Chondrocyte (in vitro differentiated cells): Measurements from ENCODE around the gene CDH12. TPM values are rescaled to one million over a fixed set of nuclear protein-coding genes. Genes with fewer than 3 reads are reported as not detected.

Experiments used
- DNase-seq: peaks from one replicate; pipeline ENCODE4 v3.0.0; 2021; ENCODE audit warnings: mixed read lengths, low spot score
- H3K27ac Mint-ChIP-seq: one replicate; pipeline ENCODE4 v1.8.0; 2021; ENCODE audit warnings: mild to moderate bottlenecking, moderate library complexity, mixed read lengths; ENCODE audit not compliant: unreplicated experiment
- H3K27me3 Mint-ChIP-seq: 2 replicates; pipeline ENCODE4 v1.8.0; 2021; ENCODE audit warnings: low read depth, mixed read lengths
- H3K36me3 Mint-ChIP-seq: 2 replicates; pipeline ENCODE4 v1.8.0; 2021; ENCODE audit warnings: low read depth, mixed read lengths
- H3K4me1 Mint-ChIP-seq: 2 replicates; pipeline ENCODE4 v1.8.0; 2021; ENCODE audit warnings: low read depth, mild to moderate bottlenecking, mixed read lengths
- H3K4me3 Mint-ChIP-seq: one replicate; pipeline ENCODE4 v1.8.0; 2021; ENCODE audit warnings: mild to moderate bottlenecking, moderate library complexity, mixed read lengths; ENCODE audit not compliant: unreplicated experiment
- H3K9me3 Mint-ChIP-seq: 2 replicates; pipeline ENCODE4 v1.8.0; 2021; ENCODE audit warnings: low read depth, mixed read lengths
- total RNA-seq: library from RNA; stranded (reverse); gene quantifications from 3 replicates; pipeline ENCODE4 v1.2.1, GENCODE V29; 2021
- TF ChIP-seq, protein P1 (sequence below): fragments of 200-600 bp; sonication (generic); IDR thresholded peaks from 2 replicates; pipeline ENCODE4 v1.5.0; 2021; ENCODE audit warnings: antibody characterized with exemption, mild to moderate bottlenecking, moderate library complexity

Gene CDH12
- total RNA-seq, 1 donor from 2014 or later: not detected

DNA sequence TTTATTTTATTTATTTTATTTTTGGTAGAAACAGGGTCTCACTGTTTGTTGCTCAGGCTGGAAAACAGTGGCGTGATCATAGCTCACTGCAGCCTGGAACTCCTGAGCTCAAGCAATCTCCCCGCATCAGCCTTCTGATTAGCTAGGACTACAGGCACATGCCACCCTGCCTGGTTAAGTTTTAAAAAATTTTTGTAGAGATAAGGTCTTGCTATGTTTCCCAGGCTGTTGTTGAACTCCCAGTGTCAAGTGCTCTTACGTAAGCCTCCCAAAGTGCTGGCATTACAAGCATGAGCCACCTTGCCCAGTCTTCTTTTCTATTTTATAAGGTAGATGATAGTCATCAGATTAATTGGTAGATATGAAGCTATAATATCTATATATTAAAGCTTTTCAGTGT is 382.7 kb downstream of the CDH12 start:
- Mint-ChIP-seq H3K27ac (no peak overlapping the region), H3K4me1 (no peaks in the 10 kb centered on the region), H3K4me3 (no peak overlapping the region), H3K36me3 (no peaks in the 10 kb centered on the region), H3K9me3 (no peaks in the 10 kb centered on the region), H3K27me3 (peaks cover 1% of the 10 kb centered on the region)
- TF ChIP-seq, protein P1, sequence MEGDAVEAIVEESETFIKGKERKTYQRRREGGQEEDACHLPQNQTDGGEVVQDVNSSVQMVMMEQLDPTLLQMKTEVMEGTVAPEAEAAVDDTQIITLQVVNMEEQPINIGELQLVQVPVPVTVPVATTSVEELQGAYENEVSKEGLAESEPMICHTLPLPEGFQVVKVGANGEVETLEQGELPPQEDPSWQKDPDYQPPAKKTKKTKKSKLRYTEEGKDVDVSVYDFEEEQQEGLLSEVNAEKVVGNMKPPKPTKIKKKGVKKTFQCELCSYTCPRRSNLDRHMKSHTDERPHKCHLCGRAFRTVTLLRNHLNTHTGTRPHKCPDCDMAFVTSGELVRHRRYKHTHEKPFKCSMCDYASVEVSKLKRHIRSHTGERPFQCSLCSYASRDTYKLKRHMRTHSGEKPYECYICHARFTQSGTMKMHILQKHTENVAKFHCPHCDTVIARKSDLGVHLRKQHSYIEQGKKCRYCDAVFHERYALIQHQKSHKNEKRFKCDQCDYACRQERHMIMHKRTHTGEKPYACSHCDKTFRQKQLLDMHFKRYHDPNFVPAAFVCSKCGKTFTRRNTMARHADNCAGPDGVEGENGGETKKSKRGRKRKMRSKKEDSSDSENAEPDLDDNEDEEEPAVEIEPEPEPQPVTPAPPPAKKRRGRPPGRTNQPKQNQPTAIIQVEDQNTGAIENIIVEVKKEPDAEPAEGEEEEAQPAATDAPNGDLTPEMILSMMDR: no peak
- no peak for DNase-seq

DNA sequence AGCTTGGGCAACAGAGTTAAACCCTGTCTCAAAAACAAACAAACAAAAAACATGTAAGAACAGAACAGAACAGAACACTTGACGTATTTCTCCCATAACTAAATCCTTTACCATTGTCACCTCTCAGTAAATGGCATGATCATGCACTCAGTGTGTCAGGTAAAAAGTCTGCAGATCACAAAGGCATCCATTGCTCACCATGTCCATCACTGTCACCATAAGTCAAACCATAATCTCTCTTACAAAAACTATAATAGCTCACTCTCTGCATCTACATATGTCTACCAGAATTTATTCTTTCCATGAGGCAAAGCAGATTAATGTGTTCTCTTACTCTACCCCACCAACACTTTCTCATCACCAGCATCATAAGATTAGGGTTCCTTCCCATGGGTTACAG is 387.5 kb downstream of the CDH12 start:
- no peaks in the 10 kb centered on the region for H3K9me3 Mint-ChIP-seq
- no peak overlapping the region for H3K27ac Mint-ChIP-seq
- TF ChIP-seq, protein P1: no peak
- H3K27me3 Mint-ChIP-seq: peaks cover 8% of the 10 kb centered on the region
- H3K4me1 Mint-ChIP-seq: no peaks in the 10 kb centered on the region
- no peaks in the 10 kb centered on the region for H3K36me3 Mint-ChIP-seq
- no peak for DNase-seq
- no peak overlapping the region for H3K4me3 Mint-ChIP-seq

DNA sequence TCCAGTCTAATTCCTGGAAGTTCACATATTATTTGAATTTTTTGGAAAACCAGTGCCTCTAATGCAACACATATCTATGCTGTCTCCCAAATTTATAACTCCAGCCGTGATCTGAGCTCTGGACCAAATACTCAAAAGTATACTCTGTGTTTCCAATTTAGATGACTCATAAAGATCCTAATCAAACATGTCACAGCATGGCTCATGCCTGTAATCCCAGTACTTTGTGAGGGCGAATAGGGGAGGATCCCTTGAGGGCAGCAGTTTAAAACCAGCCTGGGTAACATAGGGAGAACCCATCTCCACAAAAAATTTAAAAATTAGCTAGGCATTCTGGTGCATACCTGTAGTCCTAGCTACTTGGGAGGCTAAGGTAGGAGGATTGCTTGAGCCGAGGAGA is 388.0 kb downstream of the CDH12 start:
- H3K4me1 Mint-ChIP-seq: no peaks in the 10 kb centered on the region
- H3K27me3 Mint-ChIP-seq: peaks cover 8% of the 10 kb centered on the region
- no peaks in the 10 kb centered on the region for H3K36me3 Mint-ChIP-seq
- H3K9me3 Mint-ChIP-seq: no peaks in the 10 kb centered on the region
- no peak overlapping the region for H3K4me3 Mint-ChIP-seq
- no peak overlapping the region for H3K27ac Mint-ChIP-seq
- DNase-seq: no peak
- TF ChIP-seq, protein P1: no peak

- Mint-ChIP-seq H3K27me3 (peaks cover 8% of the 10 kb centered on the region), H3K9me3 (no peaks in the 10 kb centered on the region), H3K4me1 (no peaks in the 10 kb centered on the region)
Measured at GRCh38 chr5:22460189-22460588, 393.0 kb downstream of the CDH12 start.

GRCh38 chr5:22432905-22433304 is 420.2 kb downstream of the CDH12 start:
- H3K27me3 Mint-ChIP-seq: no peaks in the 10 kb centered on the region
- TF ChIP-seq, protein P1: no peak
- no peak for DNase-seq
- H3K4me1 Mint-ChIP-seq: no peaks in the 10 kb centered on the region
- no peak overlapping the region for H3K27ac Mint-ChIP-seq
- H3K9me3 Mint-ChIP-seq: no peaks in the 10 kb centered on the region
- H3K36me3 Mint-ChIP-seq: no peaks in the 10 kb centered on the region
- H3K4me3 Mint-ChIP-seq: no peak overlapping the region

More at GRCh38 chr5:22460189-22460588, 393.0 kb downstream of the CDH12 start:
- Mint-ChIP-seq H3K36me3 (no peaks in the 10 kb centered on the region), H3K27ac (no peak overlapping the region), H3K4me3 (no peak overlapping the region)
- TF ChIP-seq, protein P1: no peak
- no peak for DNase-seq
